A549 (cell line): Measurements from ENCODE around the gene TMEM259. TPM values are rescaled to one million over a fixed set of nuclear protein-coding genes. Genes with fewer than 3 reads are reported as not detected.

Source experiments
- ATAC-seq, 2 experiments: fragments of 200-7000 bp in 1 of 2; fragments of >200 bp in 1 of 2; cut with Nextera tagmentation in 1 of 2; cut with Tn5 transposase in 1 of 2; 3 replicates each; pipeline versions ENCODE4 v1.8.0 to v1.9.1; 2018 to 2020; ENCODE audit warnings: mild to moderate bottlenecking in 1 of 2, moderate library complexity in 1 of 2
- CTCF ChIA-PET: fragments of 300-600 bp; sonication (Branson Sonifier 250); formaldehyde crosslinking; extraction: SDS; loops from one replicate; lab custom pipeline; 2021; ENCODE audit warnings: antibody characterized with exemption, inconsistent platforms; lab: Yijun Ruan, JAX
- POLR2A ChIA-PET: fragments of 350-600 bp; formaldehyde crosslinking; extraction: SDS; loops from one replicate; lab custom pipeline; 2021; ENCODE audit warnings: antibody characterized with exemption, inconsistent platforms; lab: Yijun Ruan, JAX
- DNase-seq, 2 experiments: peaks; one replicate each; pipeline versions ENCODE4 v3.0.0 to v3.0.0-alpha.2; 2011 to 2016; ENCODE audit warnings: low read depth in 1 of 2, low spot score in 1 of 2
- FAIRE-seq: peaks from 2 replicates; lab custom pipeline; 2011; peaks lifted over from hg19 to GRCh38; lab: Jason Lieb, UNC
- H3K27ac ChIP-seq, 2 experiments: fragments of >200 bp; sonication (Bioruptor Twin); formaldehyde crosslinking; 3 replicates each; pipeline ENCODE4 v1.5.1; 2016 to 2017
- H3K4me1 ChIP-seq: fragments of >200 bp; sonication (Bioruptor Twin); formaldehyde crosslinking; 3 replicates; pipeline ENCODE4 v1.6.1; 2016
- H3K4me2 ChIP-seq: fragments of >200 bp; sonication (Bioruptor Twin); formaldehyde crosslinking; 3 replicates; pipeline ENCODE4 v1.6.1; 2016
- H3K4me3 ChIP-seq: fragments of >200 bp; sonication (Bioruptor Twin); formaldehyde crosslinking; 3 replicates; pipeline ENCODE4 v1.5.1; 2016
- H3K9me3 ChIP-seq: fragments of >200 bp; sonication (Bioruptor Twin); formaldehyde crosslinking; 3 replicates; pipeline ENCODE4 v1.6.1; 2016
- BCL3 ChIP-seq: fragments of >200 bp; sonication (Bioruptor Twin); formaldehyde crosslinking; IDR thresholded peaks from 3 replicates; pipeline ENCODE4 v1.6.1; 2016
- CEBPB ChIP-seq, 2 experiments: fragments of >200 bp in 1 of 2; sonication (Bioruptor Twin) in 1 of 2; formaldehyde crosslinking in 1 of 2; IDR thresholded peaks; 2 replicates each; pipeline ENCODE4 v1.6.1; 2012 to 2016
- CHD4 ChIP-seq: fragments of 200-600 bp; sonication (generic); IDR thresholded peaks from 2 replicates; pipeline ENCODE4 v1.6.1; 2016; ENCODE audit warnings: antibody characterized with exemption, mild to moderate bottlenecking, borderline replicate concordance
- E2F6 ChIP-seq: IDR thresholded peaks from 2 replicates; pipeline ENCODE4 v1.6.1; 2012; ENCODE audit warnings: low read depth, borderline replicate concordance
- FOSB ChIP-seq: fragments of 250-450 bp; sonication (Bioruptor Pico); IDR thresholded peaks from 2 replicates; pipeline ENCODE4 v1.5.0; 2020; ENCODE audit warnings: mild to moderate bottlenecking, moderate library complexity
- FOXS1 ChIP-seq: fragments of 250-450 bp; sonication (Bioruptor Pico); IDR thresholded peaks from 2 replicates; pipeline ENCODE4 v1.5.0; 2020; ENCODE audit warnings: mild to moderate bottlenecking, moderate library complexity
- GATA3 ChIP-seq: IDR thresholded peaks from 2 replicates; pipeline ENCODE4 v1.6.1; 2012; ENCODE audit warnings: borderline replicate concordance
- HMGXB4 ChIP-seq: fragments of 250-450 bp; sonication (Bioruptor Pico); IDR thresholded peaks from 2 replicates; pipeline ENCODE4 v1.5.0; 2021; ENCODE audit warnings: mild to moderate bottlenecking, moderate library complexity, borderline replicate concordance
- HOXB5 ChIP-seq: fragments of 250-450 bp; sonication (Bioruptor Pico); IDR thresholded peaks from 2 replicates; pipeline ENCODE4 v1.5.0; 2020; ENCODE audit warnings: mild to moderate bottlenecking, moderate library complexity
- JUN ChIP-seq, 2 experiments: fragments of >200 bp; sonication (Bioruptor Twin); formaldehyde crosslinking; IDR thresholded peaks; 2 replicates in 1 of 2; 3 replicates in 1 of 2; pipeline ENCODE4 v1.6.1; 2016 to 2017
- KDM5A ChIP-seq: fragments of 200-600 bp; sonication (generic); IDR thresholded peaks from 2 replicates; pipeline ENCODE4 v1.6.1; 2016; ENCODE audit warnings: antibody characterized with exemption, mild to moderate bottlenecking
- MAFK ChIP-seq: fragments of 450-650 bp; IDR thresholded peaks from 2 replicates; pipeline ENCODE4 v1.6.1; 2014; ENCODE audit not compliant: partially characterized antibody
- NR3C1 ChIP-seq: fragments of >200 bp; sonication (Bioruptor Twin); formaldehyde crosslinking; IDR thresholded peaks from 3 replicates; pipeline ENCODE4 v1.6.1; 2017
- PBX3 ChIP-seq: IDR thresholded peaks from 2 replicates; pipeline ENCODE4 v1.6.1; 2012
- PHF8 ChIP-seq: fragments of 200-600 bp; sonication (generic); IDR thresholded peaks from 2 replicates; pipeline ENCODE4 v1.6.1; 2016; ENCODE audit warnings: low read depth, mild to moderate bottlenecking, antibody characterized with exemption, moderate library complexity, borderline replicate concordance
- POLR2A ChIP-seq: IDR thresholded peaks from 2 replicates; pipeline ENCODE4 v1.6.1; 2012; ENCODE audit warnings: mild to moderate bottlenecking, low read length
- RAD21 ChIP-seq, 2 experiments: fragments of >200 bp in 1 of 2; sonication (Bioruptor Twin) in 1 of 2; formaldehyde crosslinking in 1 of 2; IDR thresholded peaks in 1 of 2; conservative IDR thresholded peaks in 1 of 2; 2 replicates in 1 of 2; 3 replicates in 1 of 2; pipeline ENCODE4 v1.6.1; 2012 to 2018; ENCODE audit warnings: inconsistent platforms in 1 of 2
- RCOR1 ChIP-seq: fragments of 150-350 bp; IDR thresholded peaks from 2 replicates; pipeline ENCODE4 v1.6.1; 2014; ENCODE audit warnings: antibody characterized with exemption, low read length, low read depth
- RFX5 ChIP-seq: fragments of 450-650 bp; IDR thresholded peaks from 2 replicates; pipeline ENCODE4 v1.7.1; 2014; ENCODE audit warnings: antibody characterized with exemption, mild to moderate bottlenecking, moderate library complexity
- TFCP2L1 ChIP-seq: fragments of 250-450 bp; sonication (Bioruptor Pico); IDR thresholded peaks from 2 replicates; pipeline ENCODE4 v1.5.0; 2021; ENCODE audit warnings: mild to moderate bottlenecking
- TP53 ChIP-seq: fragments of 250-450 bp; sonication (Bioruptor Pico); IDR thresholded peaks from 2 replicates; pipeline ENCODE4 v1.5.0; 2021; ENCODE audit warnings: mild to moderate bottlenecking, moderate library complexity
- ZSCAN20 ChIP-seq: fragments of 250-450 bp; sonication (Bioruptor Pico); IDR thresholded peaks from 2 replicates; pipeline ENCODE4 v1.8.0; 2022; ENCODE audit warnings: mild to moderate bottlenecking, moderate library complexity
- WGBS: methylation state at CpG from one replicate; pipeline ENCODE4 v1.1.6; 2017; ENCODE audit errors: missing lambda C conversion rate; 5-methylcytosine and 5-hydroxymethylcytosine counted together
- polyA minus RNA-seq: library from RNA; depleted of rRNA, polyadenylated mRNA; stranded (reverse); fragments of >200 nt; gene quantifications from 2 replicates; pipeline ENCODE4 v1.2.3, GENCODE V29; 2011; rRNA and poly(A)+ RNA removed
- polyA plus RNA-seq, 4 experiments: library from polyadenylated mRNA; depleted of rRNA in 3 of 4; stranded (reverse); fragments of >200 nt; fragmentation: RNase III in 1 of 4; extraction: RNeasy Plus Mini Kit Qiagen cat#74134 plus additional on column Dnase treatment in 1 of 4; gene quantifications; 2 replicates in 3 of 4; 3 replicates in 1 of 4; pipeline ENCODE4 v1.2.3, GENCODE V29; 2011 to 2017

TMEM259 gene
- polyA plus RNA-seq (2011; rRNA removed) (45.6 and 53.3 TPM in 2 replicates), polyA plus RNA-seq (2017; fragmentation: RNase III; extraction: RNeasy Plus Mini Kit Qiagen cat#74134 plus additional on column Dnase treatment) (71.1 to 82.2 TPM (median 78.3 TPM) in 3 replicates), polyA minus RNA-seq (41.2 and 48.5 TPM in 2 replicates)
- 106 and 148 TPM in 2 replicates for polyA plus RNA-seq (2012; cell fraction: cytosol; rRNA removed)
- polyA plus RNA-seq (2012; cell fraction: nucleus; rRNA removed), result 608 and 842 TPM in 2 replicates

GRCh38 chr19:1020868-1021425 lies at the start of gene TMEM259:
Gene TMEM259 (minus strand): TSS chr19:1021123. CDS start chr19:1020996, 127 bp downstream.
- ChIA-PET POLR2A (interaction anchor here (0.6 to 1.5 kb wide), 6 partner anchors 19 to 248 kb away, joined by 3 to 5 read pairs (median 3); partner anchors contain the start of genes ABCA7, CIRBP, GPX4 and WDR18), CTCF (interaction anchor here (1.1 to 1.3 kb wide), 2 partner anchors 11 to 35 kb away, joined by 3 to 4 read pairs; no protein-coding TSS in a partner anchor)
- no peaks in the 10 kb centered on the region for H3K9me3 ChIP-seq
- ATAC-seq (peak; percentile 88 to 89), DNase-seq (peak; percentile 75 to 96), FAIRE-seq (no peak)
- peak within 1 kb of the TSS; percentile 95 to 98 for H3K27ac ChIP-seq
- peak within 1 kb of the TSS; percentile 81 for H3K4me3 ChIP-seq
- H3K4me1 ChIP-seq, result peaks cover 38% of the 10 kb centered on the region
- TF ChIP-seq PHF8, result 0 out of 2 replicates have a peak, but pooled peaks have one; percentile 1
- no peak for TF ChIP-seq FOXS1 (CRISPR knock-in tag)
- TF ChIP-seq PBX3, result 0 out of 2 replicates have a peak, but pooled peaks have one; percentile 10
- TF ChIP-seq TP53 (CRISPR knock-in tag), result no peak
- no peak for TF ChIP-seq CHD4
- no peak for TF ChIP-seq RCOR1
- TF ChIP-seq BCL3, result 0 out of 3 replicates have a peak, but pooled peaks have one; percentile 29
- peak; percentile 47 to 77; a peak in 4 of 5 replicates for TF ChIP-seq JUN (IDR thresholded peaks at IDR 0.05)
- no peak for TF ChIP-seq E2F6
- no peak for TF ChIP-seq HOXB5 (CRISPR knock-in tag)
- TF ChIP-seq CEBPB (IDR thresholded peaks at IDR 0.05), result no peak
- peak; percentile 54 for TF ChIP-seq POLR2A
- TF ChIP-seq HMGXB4 (CRISPR knock-in tag), result no peak
- no peak for TF ChIP-seq RFX5
- peak; percentile 10 for TF ChIP-seq MAFK
- TF ChIP-seq RAD21 (conservative IDR thresholded peaks at IDR 0.05 in 1 of 2, IDR thresholded peaks at IDR 0.05 in 1 of 2), result no peak
- no peak for TF ChIP-seq TFCP2L1 (CRISPR knock-in tag)
- no peak for TF ChIP-seq NR3C1
- TF ChIP-seq KDM5A, result no peak
- no peak for TF ChIP-seq ZSCAN20 (CRISPR knock-in tag)
- 2% methylated on average over 8 of the region's 68 CpGs for WGBS
- peak within 1 kb of the TSS; percentile 92 for H3K4me2 ChIP-seq

- ChIA-PET POLR2A (no interaction called here), CTCF (interaction anchor here (0.9 to 2.7 kb wide), 4 partner anchors 10 to 137 kb away, joined by 3 to 13 read pairs (median 4); no protein-coding TSS in a partner anchor)
- no peak overlapping the region for H3K27ac ChIP-seq
- FAIRE-seq (no peak), DNase-seq (no peak), ATAC-seq (no peak)
- H3K9me3 ChIP-seq, result no peaks in the 10 kb centered on the region
- H3K4me3 ChIP-seq, result no peak overlapping the region
- 92% methylated on average over 19 of the region's 21 CpGs for WGBS
- TF ChIP-seq PBX3, result no peak
- no peak for TF ChIP-seq FOSB (CRISPR knock-in tag)
- TF ChIP-seq GATA3, result no peak
- H3K4me1 ChIP-seq, result peaks cover 31% of the 10 kb centered on the region
- no peak overlapping the region for H3K4me2 ChIP-seq
Measured at GRCh38 chr19:1070576-1070930, 49.6 kb upstream of the TMEM259 start.
